IMR-90 (cell line): ENCODE results near the gene PLEKHJ1. TPM values are rescaled to one million over a fixed set of nuclear protein-coding genes. Genes with fewer than 3 reads are reported as not detected.

Experiments
- ATAC-seq: fragments of 200-7000 bp; cut with Tn5 transposase; 2 replicates; pipeline ENCODE4 v1.9.1; 2020; ENCODE audit warnings: low read depth, mild to moderate bottlenecking, moderate library complexity
- BruUV-seq: library from RNA; stranded (reverse); fragments of 400-500 nt; replicated peaks from 2 replicates; lab custom pipeline; 2021; lab: Mats Ljungman, UMichigan
- CTCF ChIA-PET: fragments of 300-600 bp; formaldehyde crosslinking; extraction: SDS; loops from one replicate; lab custom pipeline; 2021; ENCODE audit warnings: antibody characterized with exemption; lab: Yijun Ruan, JAX
- POLR2A ChIA-PET: fragments of 300-600 bp; sonication (Branson Sonifier 250); formaldehyde crosslinking; loops from one replicate; lab custom pipeline; 2022; ENCODE audit warnings: antibody characterized with exemption; ENCODE audit not compliant: unreplicated experiment; lab: Charles Lee
- DNase-seq: peaks from one replicate; pipeline ENCODE4 v3.0.0; 2013
- H2AFZ ChIP-seq: replicated peaks from 2 replicates; pipeline ENCODE3; 2013; ENCODE audit warnings: low read length, mild to moderate bottlenecking; ENCODE audit not compliant: poor library complexity
- H2AK5ac ChIP-seq: 2 replicates; pipeline ENCODE4 v1.6.1; 2013; ENCODE audit warnings: low read depth, low read length, inconsistent platforms
- H2AK9ac ChIP-seq: replicated peaks from 2 replicates; pipeline ENCODE3; 2013; ENCODE audit warnings: mild to moderate bottlenecking, low read depth, low read length, moderate library complexity; ENCODE audit not compliant: poor library complexity
- H2BK120ac ChIP-seq: 2 replicates; pipeline ENCODE4 v1.6.1; 2013; ENCODE audit warnings: low read depth, low read length, inconsistent platforms
- H2BK15ac ChIP-seq: 3 replicates; pipeline ENCODE4 v1.6.1; 2013; ENCODE audit warnings: low read depth, low read length, inconsistent platforms
- H2BK20ac ChIP-seq: 2 replicates; pipeline ENCODE4 v1.6.1; 2013; ENCODE audit warnings: low read depth, mild to moderate bottlenecking, inconsistent platforms, low read length, moderate library complexity
- H2BK5ac ChIP-seq: 2 replicates; pipeline ENCODE4 v1.6.1; 2013; ENCODE audit warnings: mild to moderate bottlenecking, low read depth, low read length, inconsistent platforms; ENCODE audit not compliant: poor library complexity, severe bottlenecking
- H3K14ac ChIP-seq: replicated peaks from 2 replicates; pipeline ENCODE4 v1.6.1; 2013; ENCODE audit warnings: low read depth, low read length, inconsistent platforms
- H3K18ac ChIP-seq: 2 replicates; pipeline ENCODE4 v1.6.1; 2013; ENCODE audit warnings: low read depth, low read length, control low read depth
- H3K23ac ChIP-seq: 2 replicates; pipeline ENCODE4 v1.6.1; 2013; ENCODE audit warnings: low read depth, low read length, inconsistent platforms
- H3K27ac ChIP-seq: 2 replicates; pipeline ENCODE4 v1.5.1; 2013; ENCODE audit warnings: mild to moderate bottlenecking, control low read depth, low read length; ENCODE audit not compliant: insufficient read depth
- H3K27me3 ChIP-seq: 2 replicates; pipeline ENCODE4 v1.6.1; 2013; ENCODE audit warnings: low read length; ENCODE audit not compliant: control insufficient read depth, insufficient read depth
- H3K36me3 ChIP-seq: 2 replicates; pipeline ENCODE4 v1.6.1; 2013; ENCODE audit warnings: low read length, mixed read lengths; ENCODE audit not compliant: control insufficient read depth, insufficient read depth
- H3K4ac ChIP-seq: 2 replicates; pipeline ENCODE4 v1.6.1; 2013; ENCODE audit warnings: low read depth, low read length, inconsistent platforms
- H3K4me1 ChIP-seq: 2 replicates; pipeline ENCODE4 v1.6.1; 2013; ENCODE audit warnings: low read length, mixed read lengths; ENCODE audit not compliant: control insufficient read depth, insufficient read depth
- H3K4me2 ChIP-seq: 2 replicates; pipeline ENCODE4 v1.6.1; 2013; ENCODE audit warnings: low read depth, mild to moderate bottlenecking, control low read depth, low read length, moderate library complexity
- H3K4me3 ChIP-seq: 2 replicates; pipeline ENCODE4 v1.5.1; 2013; ENCODE audit warnings: low read depth, mild to moderate bottlenecking, control low read depth, low read length, moderate library complexity; ENCODE audit not compliant: insufficient read depth
- H3K56ac ChIP-seq: 2 replicates; pipeline ENCODE4 v1.6.1; 2013; ENCODE audit warnings: low read length, inconsistent platforms; ENCODE audit not compliant: insufficient read depth; ENCODE audit errors: extremely low read depth
- H3K79me1 ChIP-seq, 2 experiments: 2 replicates each; pipeline ENCODE4 v1.6.1; 2013; ENCODE audit warnings: low read length in 2 of 2, inconsistent platforms in 1 of 2, low read depth in 1 of 2
- H3K9ac ChIP-seq: 2 replicates; pipeline ENCODE4 v1.6.1; 2013; ENCODE audit warnings: low read depth, low read length, control low read depth
- H3K9me1 ChIP-seq: 2 replicates; pipeline ENCODE4 v1.6.1; 2013; ENCODE audit warnings: low read length, inconsistent platforms; ENCODE audit not compliant: insufficient read depth
- H3K9me3 ChIP-seq: 2 replicates; pipeline ENCODE4 v1.6.1; 2013; ENCODE audit warnings: low read length; ENCODE audit not compliant: control insufficient read depth, insufficient read depth
- H4K20me1 ChIP-seq: 2 replicates; pipeline ENCODE4 v1.6.1; 2013; ENCODE audit warnings: low read length, inconsistent platforms; ENCODE audit not compliant: insufficient read depth
- H4K5ac ChIP-seq: 2 replicates; pipeline ENCODE4 v1.6.1; 2013; ENCODE audit warnings: mild to moderate bottlenecking, low read depth, low read length, control low read depth
- H4K8ac ChIP-seq, 2 experiments: 2 replicates each; pipeline ENCODE4 v1.6.1; 2013; ENCODE audit warnings: low read depth in 2 of 2, low read length in 2 of 2, control low read depth in 1 of 2, inconsistent platforms in 1 of 2
- H4K91ac ChIP-seq: 2 replicates; pipeline ENCODE4 v1.6.1; 2013; ENCODE audit warnings: low read depth, low read length, inconsistent platforms; ENCODE audit not compliant: insufficient read depth
- CEBPB ChIP-seq: IDR thresholded peaks from 2 replicates; pipeline ENCODE4 v1.6.1; 2012; ENCODE audit warnings: low read depth, low read length, improper control_type of control experiment
- WGBS, 2 experiments: methylation state at CpG; one replicate each; pipeline versions ENCODE4 v1.1.5 to v1.1.7; 2013; ENCODE audit warnings: missing lambda C conversion rate in 2 of 2; ENCODE audit not compliant: insufficient read length in 1 of 2; ENCODE audit errors: extremely low coverage in 2 of 2; 5-methylcytosine and 5-hydroxymethylcytosine counted together
- dilution Hi-C: fragments of 300-500 bp; cut with HindIII; formaldehyde crosslinking; loops from one replicate; pipeline ENCODE4 v1.14.3; 2018; ENCODE audit warnings: low sequenced_read_pairs; ENCODE audit not compliant: unreplicated experiment
- in situ Hi-C: fragments of 300-500 bp; cut with MboI; formaldehyde crosslinking; loops from 3 replicates; pipeline ENCODE4 v1.14.3; 2019; ENCODE audit warnings: low sequenced_read_pairs, inconsistent platforms, mixed read lengths
- intact Hi-C: fragments of 100-400 bp; cut with micrococcal nuclease; formaldehyde crosslinking; loops from 2 replicates; pipeline ENCODE4 v1.10.0; 2022
- polyA plus RNA-seq, 3 experiments: library from polyadenylated mRNA; depleted of rRNA; stranded (reverse); fragments of >200 nt; gene quantifications; 2 replicates each; pipeline ENCODE4 v1.2.3, GENCODE V29; 2012; ENCODE audit warnings: low replicate concordance in 1 of 3
- total RNA-seq: library from RNA; depleted of rRNA; stranded (reverse); fragments of >200 nt; gene quantifications from 2 replicates; pipeline ENCODE4 v1.2.3, GENCODE V29; 2012
- TF ChIP-seq, protein P1 (sequence below): fragments of 150-350 bp; IDR thresholded peaks from 2 replicates; pipeline ENCODE4 v1.6.1; 2017; ENCODE audit warnings: mild to moderate bottlenecking, antibody characterized with exemption, low read length, low read depth

PLEKHJ1 gene
- total and polyA plus RNA-seq, 2 of the 4 experiments (the other 2 are of a cell fraction) = 31.7 to 62.8 TPM

DNA sequence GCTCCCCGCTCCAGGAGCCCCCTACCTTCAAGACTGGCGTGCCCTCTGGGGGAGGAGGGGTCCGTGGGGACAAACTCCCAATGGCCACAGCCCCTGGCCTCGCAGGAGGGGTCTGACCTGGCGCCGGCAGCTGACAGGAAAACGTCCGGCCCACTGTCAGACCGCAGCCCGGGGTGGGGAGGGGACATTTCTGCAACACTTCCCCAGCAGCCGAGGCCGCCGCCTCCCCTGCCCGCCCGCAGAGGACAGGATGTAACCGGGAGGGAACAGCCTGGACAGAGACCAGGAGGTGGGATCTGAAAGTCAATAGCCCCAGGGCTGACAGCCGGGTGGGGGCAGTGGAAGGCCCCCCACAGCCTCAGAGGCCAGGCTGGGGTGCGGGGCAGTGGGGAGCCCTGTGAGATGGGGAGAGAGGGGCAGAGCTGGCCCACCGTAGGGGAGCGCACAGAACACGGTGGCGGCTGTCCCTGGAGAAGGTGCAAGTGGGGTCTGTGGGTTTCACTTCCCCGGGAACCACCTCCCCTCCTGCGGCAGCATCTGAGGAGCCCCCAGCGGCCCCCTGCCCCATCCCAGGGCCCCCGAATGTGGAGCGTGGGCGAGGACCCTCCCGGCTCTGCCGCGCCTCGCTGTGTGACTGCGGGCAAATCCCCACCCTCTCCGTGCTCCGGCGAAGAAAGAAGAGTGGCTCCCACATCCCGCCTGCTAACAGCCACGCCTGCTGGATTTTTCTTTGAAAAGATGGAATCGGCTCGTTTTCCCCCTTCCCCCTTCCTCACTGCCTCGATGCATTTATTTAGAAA lies 46.1 kb upstream of the PLEKHJ1 start, which contains the start of gene PEAK3:
Gene PEAK3 (minus strand): TSS at position 114 of the 800 bp plus-strand sequence. CDS start 1,244 bp downstream, outside the sequence.
- TF ChIP-seq, protein P1, sequence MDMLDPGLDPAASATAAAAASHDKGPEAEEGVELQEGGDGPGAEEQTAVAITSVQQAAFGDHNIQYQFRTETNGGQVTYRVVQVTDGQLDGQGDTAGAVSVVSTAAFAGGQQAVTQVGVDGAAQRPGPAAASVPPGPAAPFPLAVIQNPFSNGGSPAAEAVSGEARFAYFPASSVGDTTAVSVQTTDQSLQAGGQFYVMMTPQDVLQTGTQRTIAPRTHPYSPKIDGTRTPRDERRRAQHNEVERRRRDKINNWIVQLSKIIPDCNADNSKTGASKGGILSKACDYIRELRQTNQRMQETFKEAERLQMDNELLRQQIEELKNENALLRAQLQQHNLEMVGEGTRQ = no peak
- no peak for TF ChIP-seq CEBPB
- Histone ChIP-seq H3K9ac (peak within 1 kb of the TSS; percentile 32; the same call in 1 of the 2 replicates), H4K8ac (peak within 1 kb of the TSS; percentile 61 to 78; a peak in 3 of 4 replicates), H3K9me1 (no peaks in the 10 kb centered on the region), H3K9me3 (no peaks in the 10 kb centered on the region), H3K4me1 (peaks cover 7% of the 10 kb centered on the region), H2BK15ac (no peak within 1 kb of the TSS), H3K18ac (no peak within 1 kb of the TSS), H2BK5ac (no peak within 1 kb of the TSS), H4K20me1 (peaks cover under 1% of the 10 kb centered on the region), H3K36me3 (no peaks in the 10 kb centered on the region), H3K56ac (no peak within 1 kb of the TSS), H3K23ac (0 out of 2 replicates have a peak within 1 kb of the TSS, but pooled peaks have one; percentile 25), H3K79me1 (peaks cover 0 to under 1% of the 10 kb centered on the region in 2 experiments; a peak in 1 of 4 replicates), H2AK5ac (peak within 1 kb of the TSS; percentile 78; the same call in 1 of the 2 replicates), H4K91ac (peak within 1 kb of the TSS; percentile 41; the same call in 1 of the 2 replicates), H3K27me3 (peaks cover 11% of the 10 kb centered on the region), H3K4me2 (peak within 1 kb of the TSS; percentile 68), H3K4ac (peak within 1 kb of the TSS; percentile 37), H3K27ac (peak within 1 kb of the TSS; percentile 52; the same call in 1 of the 2 replicates), H2AK9ac (peak within 1 kb of the TSS; percentile 91), H3K4me3 (no peak within 1 kb of the TSS), H2BK120ac (peak within 1 kb of the TSS; percentile 41; the same call in 1 of the 2 replicates), H3K14ac (0 out of 2 replicates have a peak within 1 kb of the TSS, but pooled peaks have one; percentile 33), H2AFZ (peak within 1 kb of the TSS; percentile 92), H2BK20ac (no peak within 1 kb of the TSS), H4K5ac (peak within 1 kb of the TSS; percentile 44; the same call in 1 of the 2 replicates)
- BruUV-seq = no TSS peak
- intact Hi-C loops (no loop called here), in situ Hi-C loops (no loop called here), dilution Hi-C loops (no loop called here)
- WGBS, 2 experiments = 13% methylated on average over 15 of the region's 41 CpGs; no CpG with 5 or more reads in 1 of the 2 experiments
- ATAC-seq = peak; percentile 85
- ChIA-PET POLR2A (no interaction called here), CTCF (no interaction called here)
- DNase-seq = peak; percentile 24
